Activated CD4-positive, alpha-beta T cell treated with anti-CD3 and anti-CD28 coated beads, Interleukin-10, Interleukin-2, amounts not matched to agents 100 ng/mL and 50 ng/mL, durations not matched to agents 16 hours and 8 hours (primary cell): ENCODE results near the gene ZNF574.
"Not testable (repeated sequence)": the region's sequence is repeated elsewhere in the genome, so short reads cannot be mapped to it uniquely, and the experiment has no call there.

Source experiments
- DNase-seq: peaks from one replicate; pipeline ENCODE4 v3.0.0-alpha.2; 2020

ZNF574 gene

GRCh38 chr19:42081584-42082203 is 5.7 kb downstream of the ZNF574 start:
- peak; percentile 42 for DNase-seq

GRCh38 chr19:42083537-42083936 is 7.6 kb downstream of the ZNF574 start:
- DNase-seq: no peak

- no peak for DNase-seq
These were observed 10.3 kb downstream of the ZNF574 start for GRCh38 chr19:42086188-42086736.

- no peak for DNase-seq
These were observed 11.0 kb downstream of the ZNF574 start for GRCh38 chr19:42086770-42087550.

- DNase-seq: no peak
These were observed 12.7 kb downstream of the ZNF574 start for GRCh38 chr19:42088471-42089190.

GRCh38 chr19:42089191-42089750 is 13.3 kb downstream of the ZNF574 start:
- DNase-seq: no peak

- no peak for DNase-seq
These were observed 13.8 kb downstream of the ZNF574 start for GRCh38 chr19:42089772-42090171.

- no peak for DNase-seq
These were observed 14.7 kb downstream of the ZNF574 start for GRCh38 chr19:42090672-42091071.

- DNase-seq: no peak
These were observed 15.3 kb downstream of the ZNF574 start for GRCh38 chr19:42091300-42091699.

- no peak for DNase-seq
These were observed 15.8 kb downstream of the ZNF574 start for GRCh38 chr19:42091742-42092141.

- DNase-seq: peak; percentile 70
These were observed 16.4 kb downstream of the ZNF574 start for GRCh38 chr19:42092350-42092749.

GRCh38 chr19:42093505-42093904 is 17.5 kb downstream of the ZNF574 start:
- DNase-seq: no peak

- DNase-seq: no peak
These were observed 18.0 kb downstream of the ZNF574 start for GRCh38 chr19:42093926-42094325.

GRCh38 chr19:42095142-42095813 is 19.3 kb downstream of the ZNF574 start:
- no peak for DNase-seq

- no peak for DNase-seq
These were observed 19.9 kb downstream of the ZNF574 start for GRCh38 chr19:42095814-42096230.

- DNase-seq: no peak
These were observed 20.4 kb downstream of the ZNF574 start for GRCh38 chr19:42096255-42096837.

- DNase-seq: no peak
These were observed 21.5 kb downstream of the ZNF574 start for GRCh38 chr19:42097461-42097860.

GRCh38 chr19:42098781-42099180 is 22.8 kb downstream of the ZNF574 start:
- DNase-seq: no peak

GRCh38 chr19:42099336-42099925 is 23.5 kb downstream of the ZNF574 start:
- DNase-seq: no peak

GRCh38 chr19:42100241-42100640 is 24.3 kb downstream of the ZNF574 start:
- not testable (repeated sequence) for DNase-seq

- no peak for DNase-seq
These were observed 26.9 kb downstream of the ZNF574 start for GRCh38 chr19:42102877-42103276.

- no peak for DNase-seq
These were observed 29.4 kb downstream of the ZNF574 start for GRCh38 chr19:42105368-42105767.
